ENCODE data around the gene BTF3. TPM values are rescaled to one million over a fixed set of nuclear protein-coding genes. Genes with fewer than 3 reads are reported as not detected.

BTF3 gene
- total and polyA plus RNA-seq, 4 donors: 370 to 645 (median 516) TPM

GRCh38 chr5:73490088-73490487, 8.2 kb upstream of the BTF3 start:
- no peak for DNase-seq
- Histone ChIP-seq H3K36me3 (ENCODE audit: control insufficient read depth in 4 of 4, insufficient read depth in 4 of 4, low read length in 4 of 4) (no peaks in the 10 kb centered on the region), H3K4me1 (ENCODE audit: control insufficient read depth in 5 of 5, insufficient read depth in 5 of 5, low read length in 5 of 5) (no peaks in the 10 kb centered on the region), H3K9me3 (ENCODE audit: control insufficient read depth in 4 of 4, insufficient read depth in 3 of 4, low read length in 3 of 4) (no peaks in the 10 kb centered on the region), H3K27ac (ENCODE audit: low read depth in 1 of 2, low read length in 1 of 2) (no peak overlapping the region), H3K27me3 (ENCODE audit: control insufficient read depth in 3 of 3, insufficient read depth in 3 of 3, low read length in 2 of 3) (peaks cover 6 to 23% (median 13%) of the 10 kb centered on the region in 3 donors), H3K9ac (ENCODE audit: insufficient read depth in 1 of 2, low read length in 2 of 2) (no peak overlapping the region), H3K4me3 (no peak overlapping the region)
- ATAC-seq (ENCODE audit: insufficient read depth, low FRiP score): no peak
- TF ChIP-seq, protein P1, sequence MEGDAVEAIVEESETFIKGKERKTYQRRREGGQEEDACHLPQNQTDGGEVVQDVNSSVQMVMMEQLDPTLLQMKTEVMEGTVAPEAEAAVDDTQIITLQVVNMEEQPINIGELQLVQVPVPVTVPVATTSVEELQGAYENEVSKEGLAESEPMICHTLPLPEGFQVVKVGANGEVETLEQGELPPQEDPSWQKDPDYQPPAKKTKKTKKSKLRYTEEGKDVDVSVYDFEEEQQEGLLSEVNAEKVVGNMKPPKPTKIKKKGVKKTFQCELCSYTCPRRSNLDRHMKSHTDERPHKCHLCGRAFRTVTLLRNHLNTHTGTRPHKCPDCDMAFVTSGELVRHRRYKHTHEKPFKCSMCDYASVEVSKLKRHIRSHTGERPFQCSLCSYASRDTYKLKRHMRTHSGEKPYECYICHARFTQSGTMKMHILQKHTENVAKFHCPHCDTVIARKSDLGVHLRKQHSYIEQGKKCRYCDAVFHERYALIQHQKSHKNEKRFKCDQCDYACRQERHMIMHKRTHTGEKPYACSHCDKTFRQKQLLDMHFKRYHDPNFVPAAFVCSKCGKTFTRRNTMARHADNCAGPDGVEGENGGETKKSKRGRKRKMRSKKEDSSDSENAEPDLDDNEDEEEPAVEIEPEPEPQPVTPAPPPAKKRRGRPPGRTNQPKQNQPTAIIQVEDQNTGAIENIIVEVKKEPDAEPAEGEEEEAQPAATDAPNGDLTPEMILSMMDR (IDR thresholded peaks at IDR 0.05; ENCODE audit: control extremely low read depth, extremely low read depth): no peak
- 92% methylated on average over 2 of the region's 2 CpGs for WGBS, 2 donors

DNA sequence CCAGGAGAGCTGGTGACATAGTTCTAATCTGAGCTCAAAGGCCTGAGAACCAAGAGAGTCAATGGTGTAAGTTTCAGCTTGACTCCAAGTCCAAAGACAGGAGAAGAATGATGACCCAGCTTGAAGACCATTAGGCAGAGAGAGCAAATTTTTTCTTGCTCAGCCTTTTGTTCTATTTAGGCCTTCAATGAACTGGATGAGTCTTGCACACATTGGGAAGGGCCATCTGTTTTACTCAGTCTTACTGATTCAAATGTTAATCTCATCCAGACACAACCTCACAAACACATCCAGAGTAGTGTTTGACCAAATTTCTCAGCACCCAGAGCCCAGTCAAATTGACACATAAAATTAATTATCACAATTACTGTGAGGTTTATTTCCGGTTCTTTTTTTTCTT, 7.1 kb upstream of the BTF3 start:
- H3K27me3 ChIP-seq (ENCODE audit: control insufficient read depth in 3 of 3, insufficient read depth in 3 of 3, low read length in 2 of 3): peaks cover 6 to 23% (median 10%) of the 10 kb centered on the region in 3 donors
- H3K4me3 ChIP-seq: no peak overlapping the region
- DNase-seq (no peak), ATAC-seq (ENCODE audit: insufficient read depth, low FRiP score) (no peak)
- no peaks in the 10 kb centered on the region for H3K4me1 ChIP-seq (ENCODE audit: control insufficient read depth in 5 of 5, insufficient read depth in 5 of 5, low read length in 5 of 5)
- H3K9me3 ChIP-seq (ENCODE audit: control insufficient read depth in 4 of 4, insufficient read depth in 3 of 4, low read length in 3 of 4): no peaks in the 10 kb centered on the region
- no peak overlapping the region for H3K9ac ChIP-seq (ENCODE audit: insufficient read depth in 1 of 2, low read length in 2 of 2)
- H3K36me3 ChIP-seq (ENCODE audit: control insufficient read depth in 4 of 4, insufficient read depth in 4 of 4, low read length in 4 of 4): no peaks in the 10 kb centered on the region
- TF ChIP-seq, protein P1 (IDR thresholded peaks at IDR 0.05; ENCODE audit: control extremely low read depth, extremely low read depth): no peak
- WGBS, 2 donors: 89 to 97% methylated on average over 1 of the region's 1 CpG
- H3K27ac ChIP-seq (ENCODE audit: low read depth in 1 of 2, low read length in 1 of 2): no peak overlapping the region

GRCh38 chr5:73493421-73493820, 4.8 kb upstream of the BTF3 start:
- no peak overlapping the region for H3K27ac ChIP-seq (ENCODE audit: low read depth in 1 of 2, low read length in 1 of 2)
- no peaks in the 10 kb centered on the region for H3K9me3 ChIP-seq (ENCODE audit: control insufficient read depth in 4 of 4, insufficient read depth in 3 of 4, low read length in 3 of 4)
- no peak overlapping the region for H3K4me3 ChIP-seq
- no peak for DNase-seq
- no peak overlapping the region for H3K9ac ChIP-seq (ENCODE audit: insufficient read depth in 1 of 2, low read length in 2 of 2)
- peaks cover 0 to 10% (median 2%) of the 10 kb centered on the region in 5 donors for H3K4me1 ChIP-seq (ENCODE audit: control insufficient read depth in 5 of 5, insufficient read depth in 5 of 5, low read length in 5 of 5)
- WGBS, 2 donors: 86 to 94% methylated on average over 3 of the region's 3 CpGs
- TF ChIP-seq, protein P1 (IDR thresholded peaks at IDR 0.05; ENCODE audit: control extremely low read depth, extremely low read depth): no peak
- peaks cover 0 to 19% (median 9%) of the 10 kb centered on the region in 3 donors for H3K27me3 ChIP-seq (ENCODE audit: control insufficient read depth in 3 of 3, insufficient read depth in 3 of 3, low read length in 2 of 3)
- ATAC-seq (ENCODE audit: insufficient read depth, low FRiP score): no peak
- H3K36me3 ChIP-seq (ENCODE audit: control insufficient read depth in 4 of 4, insufficient read depth in 4 of 4, low read length in 4 of 4): peaks cover 0 to 2% (median 0%) of the 10 kb centered on the region in 4 donors

- TF ChIP-seq, protein P1 (IDR thresholded peaks at IDR 0.05; ENCODE audit: control extremely low read depth, extremely low read depth): no peak
- H3K27me3 ChIP-seq (ENCODE audit: control insufficient read depth in 3 of 3, insufficient read depth in 3 of 3, low read length in 2 of 3): peaks cover 0 to 17% (median 9%) of the 10 kb centered on the region in 3 donors
- H3K27ac ChIP-seq (ENCODE audit: low read depth in 1 of 2, low read length in 1 of 2): no peak overlapping the region
- no peak overlapping the region for H3K9ac ChIP-seq (ENCODE audit: insufficient read depth in 1 of 2, low read length in 2 of 2)
- DNase-seq (peak in 2 of 3 donors; percentile 2 to 6), ATAC-seq (ENCODE audit: insufficient read depth, low FRiP score) (no peak)
- H3K4me3 ChIP-seq: no peak overlapping the region
- no peaks in the 10 kb centered on the region for H3K9me3 ChIP-seq (ENCODE audit: control insufficient read depth in 4 of 4, insufficient read depth in 3 of 4, low read length in 3 of 4)
- peaks cover 0 to 18% (median 3%) of the 10 kb centered on the region in 5 donors for H3K4me1 ChIP-seq (ENCODE audit: control insufficient read depth in 5 of 5, insufficient read depth in 5 of 5, low read length in 5 of 5)
- peaks cover 0 to 4% (median under 1%) of the 10 kb centered on the region in 4 donors for H3K36me3 ChIP-seq (ENCODE audit: control insufficient read depth in 4 of 4, insufficient read depth in 4 of 4, low read length in 4 of 4)
Observed at GRCh38 chr5:73494721-73495120, 3.5 kb upstream of the BTF3 start.
